Fibroblast of lung (primary cell): ENCODE measurements around the gene DCLRE1B. TPM values are rescaled to one million over a fixed set of nuclear protein-coding genes. Genes with fewer than 3 reads are reported as not detected.

Experiments
- DNase-seq, 2 donors: peaks; one replicate each; pipeline versions ENCODE4 v3.0.0 to v3.0.0-alpha.2; 2010; ENCODE audit warnings: low read depth in 2 of 2
- H2AFZ ChIP-seq: 2 replicates; pipeline ENCODE4 v1.5.1; 2012; ENCODE audit warnings: low read length, control low read depth, inconsistent platforms
- H3K27ac ChIP-seq: 2 replicates; pipeline ENCODE4 v1.5.1; 2011; ENCODE audit warnings: low read length, control low read depth; ENCODE audit not compliant: insufficient read depth
- H3K27me3 ChIP-seq: 2 replicates; pipeline ENCODE4 v1.5.1; 2011; ENCODE audit warnings: mild to moderate bottlenecking, low read length; ENCODE audit not compliant: control insufficient read depth, insufficient read depth
- H3K36me3 ChIP-seq: 2 replicates; pipeline ENCODE4 v1.5.1; 2011; ENCODE audit warnings: low read length; ENCODE audit not compliant: control insufficient read depth, insufficient read depth
- H3K4me1 ChIP-seq: 2 replicates; pipeline ENCODE4 v1.5.1; 2011; ENCODE audit warnings: low read length; ENCODE audit not compliant: control insufficient read depth, insufficient read depth; ENCODE audit errors: extremely low read depth
- H3K4me2 ChIP-seq: 2 replicates; pipeline ENCODE4 v1.5.1; 2011; ENCODE audit warnings: low read length, control low read depth; ENCODE audit not compliant: insufficient read depth; ENCODE audit errors: extremely low read depth
- H3K4me3 ChIP-seq, 4 experiments: fragments of 200-600 bp in 1 of 4; sonication (generic) in 1 of 4; replicated peaks in 1 of 4; 2 replicates each; pipeline ENCODE4 v1.5.1; 2011 to 2016; ENCODE audit warnings: low read length in 4 of 4, low read depth in 3 of 4, mild to moderate bottlenecking in 3 of 4, control low read depth in 2 of 4, inconsistent platforms in 1 of 4, mixed read lengths in 1 of 4; ENCODE audit not compliant: insufficient read depth in 1 of 4; ENCODE audit errors: control extremely low read depth in 1 of 4
- H3K79me2 ChIP-seq: 2 replicates; pipeline ENCODE4 v1.5.1; 2012; ENCODE audit warnings: mild to moderate bottlenecking, low read length, inconsistent platforms; ENCODE audit not compliant: control insufficient read depth, insufficient read depth
- H3K9ac ChIP-seq: 2 replicates; pipeline ENCODE4 v1.5.1; 2011; ENCODE audit warnings: mild to moderate bottlenecking, low read length, control low read depth; ENCODE audit not compliant: insufficient read depth
- H3K9me3 ChIP-seq: 2 replicates; pipeline ENCODE4 v1.5.1; 2012; ENCODE audit warnings: low read depth, low read length; ENCODE audit not compliant: control insufficient read depth, insufficient read depth
- H4K20me1 ChIP-seq: 2 replicates; pipeline ENCODE4 v1.5.1; 2011; ENCODE audit warnings: low read length; ENCODE audit not compliant: control insufficient read depth, insufficient read depth; ENCODE audit errors: extremely low read depth
- CTCF ChIP-seq, 2 donors: IDR thresholded peaks in 1 of 2; conservative IDR thresholded peaks in 1 of 2; 1 replicate in 1 of 2; 2 replicates in 1 of 2; pipeline ENCODE4 v1.5.1; 2011 to 2012; ENCODE audit warnings: low read length in 2 of 2, control low read depth in 1 of 2, inconsistent platforms in 1 of 2, low read depth in 1 of 2, mild to moderate bottlenecking in 1 of 2
- EZH2 ChIP-seq: IDR thresholded peaks from 2 replicates; pipeline ENCODE4 v1.5.1; 2012; ENCODE audit warnings: low read length, control low read depth, mild to moderate bottlenecking; ENCODE audit errors: missing control alignments
- polyA plus RNA-seq, 2 donors: library from polyadenylated mRNA; depleted of rRNA in 1 of 2; stranded (reverse) in 1 of 2; unstranded in 1 of 2; fragments of >200 nt; gene quantifications; 2 replicates each; pipeline ENCODE4 v1.2.1, GENCODE V29; 2011 to 2012; ENCODE audit warnings: missing spikeins in 1 of 2
- total RNA-seq: library from RNA; depleted of rRNA; stranded (reverse); fragments of >200 nt; gene quantifications from 2 replicates; pipeline ENCODE4 v1.2.1, GENCODE V29; 2014

DCLRE1B gene
- total and polyA plus RNA-seq, 2 donors (not counting 1 experiment from before 2014, with no cell fraction given) = 0.66 to 3.4 TPM

GRCh38 chr1:113895961-113896360 is 9.2 kb upstream of the DCLRE1B start:
- Histone ChIP-seq H3K27me3 (no peaks in the 10 kb centered on the region), H3K27ac (no peak overlapping the region), H2AFZ (no peak overlapping the region), H3K79me2 (no peaks in the 10 kb centered on the region), H3K4me3 (no peak overlapping the region), H3K4me2 (no peak overlapping the region), H3K4me1 (no peaks in the 10 kb centered on the region), H3K9ac (no peak overlapping the region), H3K9me3 (no peaks in the 10 kb centered on the region), H3K36me3 (peaks cover 5% of the 10 kb centered on the region), H4K20me1 (no peaks in the 10 kb centered on the region)
- no peak for TF ChIP-seq EZH2
- TF ChIP-seq CTCF (conservative IDR thresholded peaks at IDR 0.05 in 1 of 2, IDR thresholded peaks at IDR 0.05 in 1 of 2; ENCODE audit: low read depth in 1 of 2, low read length in 2 of 2) = no peak
- DNase-seq = peak in 1 of 2 donors; percentile 79

GRCh38 chr1:113898241-113898814 is 6.8 kb upstream of the DCLRE1B start:
- no peaks in the 10 kb centered on the region for H3K27me3 ChIP-seq
- TF ChIP-seq EZH2 (no peak), CTCF (conservative IDR thresholded peaks at IDR 0.05 in 1 of 2, IDR thresholded peaks at IDR 0.05 in 1 of 2; ENCODE audit: low read depth in 1 of 2, low read length in 2 of 2) (no peak)
- H3K27ac ChIP-seq = no peak overlapping the region
- no peaks in the 10 kb centered on the region for H4K20me1 ChIP-seq
- H3K36me3 ChIP-seq = peaks cover 6% of the 10 kb centered on the region
- no peak for DNase-seq
- H2AFZ ChIP-seq = no peak overlapping the region
- no peak overlapping the region for H3K4me3 ChIP-seq
- H3K79me2 ChIP-seq = peaks cover 5% of the 10 kb centered on the region
- no peak overlapping the region for H3K4me2 ChIP-seq
- no peaks in the 10 kb centered on the region for H3K9me3 ChIP-seq
- H3K4me1 ChIP-seq = no peaks in the 10 kb centered on the region
- no peak overlapping the region for H3K9ac ChIP-seq

- Histone ChIP-seq H3K27ac (no peak overlapping the region), H2AFZ (no peak overlapping the region), H3K4me1 (no peaks in the 10 kb centered on the region), H3K9me3 (no peaks in the 10 kb centered on the region), H4K20me1 (no peaks in the 10 kb centered on the region), H3K36me3 (peaks cover 6% of the 10 kb centered on the region), H3K79me2 (peaks cover 13% of the 10 kb centered on the region), H3K27me3 (no peaks in the 10 kb centered on the region), H3K4me2 (no peak overlapping the region), H3K4me3 (no peak overlapping the region), H3K9ac (no peak overlapping the region)
- peak in 1 of 2 donors; percentile 24 for DNase-seq
- TF ChIP-seq CTCF (conservative IDR thresholded peaks at IDR 0.05 in 1 of 2, IDR thresholded peaks at IDR 0.05 in 1 of 2; ENCODE audit: low read depth in 1 of 2, low read length in 2 of 2) (no peak), EZH2 (no peak)
These were observed 6.0 kb upstream of the DCLRE1B start for GRCh38 chr1:113899111-113899510.
